ENCODE measurements around the gene WDR64. TPM values are rescaled to one million over a fixed set of nuclear protein-coding genes. Genes with fewer than 3 reads are reported as not detected.

Gene WDR64
- total RNA-seq, 1 donor from 2014 or later: 0.07 TPM

GRCh38 chr1:241646201-241646600 is 5.9 kb upstream of the WDR64 start:
- DNase-seq (ENCODE audit: low spot score, unreplicated experiment): no peak
- H3K4me1 Mint-ChIP-seq (ENCODE audit: low read depth): no peaks in the 10 kb centered on the region
- H3K27me3 Mint-ChIP-seq: peaks cover 18% of the 10 kb centered on the region
- H3K9me3 Mint-ChIP-seq (ENCODE audit: low read depth): peaks cover 13% of the 10 kb centered on the region
- H3K27ac Mint-ChIP-seq: no peak overlapping the region
- TF ChIP-seq CTCF (IDR thresholded peaks at IDR 0.05; ENCODE audit: unreplicated experiment): no peak
- H3K4me3 Mint-ChIP-seq (ENCODE audit: low read depth): no peak overlapping the region
- no peaks in the 10 kb centered on the region for H3K36me3 Mint-ChIP-seq (ENCODE audit: insufficient read depth)

- Mint-ChIP-seq H3K9me3 (ENCODE audit: low read depth) (peaks cover 4% of the 10 kb centered on the region), H3K4me3 (ENCODE audit: low read depth) (no peak overlapping the region), H3K4me1 (ENCODE audit: low read depth) (no peaks in the 10 kb centered on the region), H3K27ac (no peak overlapping the region), H3K27me3 (peaks cover 26% of the 10 kb centered on the region), H3K36me3 (ENCODE audit: insufficient read depth) (no peaks in the 10 kb centered on the region)
- no peak for TF ChIP-seq CTCF (IDR thresholded peaks at IDR 0.05; ENCODE audit: unreplicated experiment)
- no peak for DNase-seq (ENCODE audit: low spot score, unreplicated experiment)
Measured at GRCh38 chr1:241647658-241648057, 4.4 kb upstream of the WDR64 start.

GRCh38 chr1:241648159-241648558 is 3.9 kb upstream of the WDR64 start:
- DNase-seq (ENCODE audit: low spot score, unreplicated experiment): no peak

GRCh38 chr1:241654019-241654418 is 1.9 kb downstream of the WDR64 start:
- H3K4me3 Mint-ChIP-seq (ENCODE audit: low read depth): no peak overlapping the region
- no peak for DNase-seq (ENCODE audit: low spot score, unreplicated experiment)

More at GRCh38 chr1:241648159-241648558, 3.9 kb upstream of the WDR64 start:
- H3K4me1 Mint-ChIP-seq (ENCODE audit: low read depth): no peaks in the 10 kb centered on the region
- H3K36me3 Mint-ChIP-seq (ENCODE audit: insufficient read depth): no peaks in the 10 kb centered on the region
- H3K27ac Mint-ChIP-seq: no peak overlapping the region
- no peak overlapping the region for H3K4me3 Mint-ChIP-seq (ENCODE audit: low read depth)
- TF ChIP-seq CTCF (IDR thresholded peaks at IDR 0.05; ENCODE audit: unreplicated experiment): no peak
- peaks cover 4% of the 10 kb centered on the region for H3K9me3 Mint-ChIP-seq (ENCODE audit: low read depth)
- H3K27me3 Mint-ChIP-seq: peaks cover 30% of the 10 kb centered on the region

GRCh38 chr1:241654641-241655040 is 2.6 kb downstream of the WDR64 start:
- no peak for TF ChIP-seq CTCF (IDR thresholded peaks at IDR 0.05; ENCODE audit: unreplicated experiment)
- no peak overlapping the region for H3K27ac Mint-ChIP-seq
- peaks cover 36% of the 10 kb centered on the region for H3K27me3 Mint-ChIP-seq
- peaks cover 4% of the 10 kb centered on the region for H3K9me3 Mint-ChIP-seq (ENCODE audit: low read depth)
- no peaks in the 10 kb centered on the region for H3K36me3 Mint-ChIP-seq (ENCODE audit: insufficient read depth)
- no peak overlapping the region for H3K4me3 Mint-ChIP-seq (ENCODE audit: low read depth)
- no peak for DNase-seq (ENCODE audit: low spot score, unreplicated experiment)
- H3K4me1 Mint-ChIP-seq (ENCODE audit: low read depth): no peaks in the 10 kb centered on the region

More at GRCh38 chr1:241654019-241654418, 1.9 kb downstream of the WDR64 start:
- no peak for TF ChIP-seq CTCF (IDR thresholded peaks at IDR 0.05; ENCODE audit: unreplicated experiment)
- no peaks in the 10 kb centered on the region for H3K36me3 Mint-ChIP-seq (ENCODE audit: insufficient read depth)
- no peak overlapping the region for H3K27ac Mint-ChIP-seq
- H3K27me3 Mint-ChIP-seq: peaks cover 38% of the 10 kb centered on the region
- no peaks in the 10 kb centered on the region for H3K4me1 Mint-ChIP-seq (ENCODE audit: low read depth)
- H3K9me3 Mint-ChIP-seq (ENCODE audit: low read depth): peaks cover 4% of the 10 kb centered on the region

All from progenitor cell of endocrine pancreas (in vitro differentiated cells).